Spleen (tissue), 11 donors: ENCODE results near the gene PLD5. TPM values are rescaled to one million over a fixed set of nuclear protein-coding genes. Genes with fewer than 3 reads are reported as not detected.

Source experiments
- DNase-seq: peaks from one replicate; pipeline ENCODE4 v3.0.0-alpha.2; 2020
- H3K27ac ChIP-seq, 8 donors: fragments of 200-600 bp; sonication (generic) in 7 of 8; 1 replicate in 4 of 8; 2 replicates in 4 of 8; pipeline versions ENCODE4 v1.5.0 to v1.8.0; 2016 to 2021; ENCODE audit warnings: inconsistent platforms in 4 of 8, mild to moderate bottlenecking in 4 of 8, moderate library complexity in 1 of 8
- H3K27me3 ChIP-seq, 7 donors: fragments of 200-600 bp; sonication (generic) in 6 of 7; replicated peaks in 1 of 7; 1 replicate in 4 of 7; 2 replicates in 3 of 7; pipeline versions ENCODE4 v1.5.0 to v1.8.0; 2016 to 2021; ENCODE audit warnings: inconsistent platforms in 3 of 7, mild to moderate bottlenecking in 1 of 7
- H3K36me3 ChIP-seq, 6 donors: fragments of 200-600 bp; sonication (generic) in 5 of 6; 1 replicate in 4 of 6; 2 replicates in 2 of 6; pipeline versions ENCODE4 v1.5.0 to v1.8.0; 2016 to 2021; ENCODE audit warnings: inconsistent platforms in 2 of 6
- H3K4me1 ChIP-seq, 6 donors: fragments of 200-600 bp; sonication (generic) in 5 of 6; 1 replicate in 3 of 6; 2 replicates in 3 of 6; pipeline versions ENCODE4 v1.5.0 to v1.8.0; 2016 to 2021; ENCODE audit warnings: inconsistent platforms in 3 of 6
- H3K4me3 ChIP-seq, 8 donors: fragments of 200-600 bp; sonication (generic) in 7 of 8; 1 replicate in 4 of 8; 2 replicates in 4 of 8; pipeline versions ENCODE4 v1.5.0 to v1.8.0; 2016 to 2021; ENCODE audit warnings: inconsistent platforms in 4 of 8, mild to moderate bottlenecking in 4 of 8, moderate library complexity in 2 of 8
- H3K9me3 ChIP-seq, 8 donors: fragments of 200-600 bp; sonication (generic) in 7 of 8; 1 replicate in 4 of 8; 2 replicates in 4 of 8; pipeline versions ENCODE4 v1.5.0 to v1.8.0; 2016 to 2021; ENCODE audit warnings: inconsistent platforms in 4 of 8
- POLR2A ChIP-seq, 3 donors: fragments of 450-650 bp; IDR thresholded peaks; one replicate each; pipeline ENCODE4 v1.5.1; 2017; ENCODE audit warnings: antibody characterized with exemption in 3 of 3, mild to moderate bottlenecking in 1 of 3
- POLR2AphosphoS5 ChIP-seq, 3 donors: sonication (generic); formaldehyde crosslinking; IDR thresholded peaks; one replicate each; pipeline ENCODE4 v1.5.1; 2017; ENCODE audit warnings: antibody characterized with exemption in 3 of 3
- WGBS, 5 donors: extraction: QIAGEN DNeasy Blood & Tissue Kit in 3 of 5; methylation state at CpG; one replicate each; pipeline versions ENCODE4 v1.1.5 to v1.1.7; 2013 to 2018; 5-methylcytosine and 5-hydroxymethylcytosine counted together
- intact Hi-C: fragments of 100-400 bp; cut with DNase I; formaldehyde crosslinking; loops from one replicate; pipeline ENCODE4 v1.15.0; 2023; ENCODE audit warnings: low total_unique reads
- polyA plus RNA-seq, 3 donors: library from polyadenylated mRNA; stranded (reverse); fragments of 200-250 nt; gene quantifications; one replicate each; pipeline ENCODE4 v1.2.1, GENCODE V29; 2013
- total RNA-seq, 7 donors: library from RNA; depleted of rRNA in 3 of 7; stranded (reverse); fragments of >200 nt in 3 of 7; fragmentation: NEBNext Ultra II Directional in 4 of 7; extraction: Animal tissue kit (Norgen Biotek cat#: 25700) in 4 of 7; gene quantifications; one replicate each; pipeline versions ENCODE4 v1.1.0 to v1.2.1, GENCODE V29; 2016 to 2021
- TF ChIP-seq, protein P1 (sequence below), 11 experiments: fragments of 200-600 bp in 7 of 11; fragments of 450-650 bp in 4 of 11; sonication (generic) in 4 of 11; IDR thresholded peaks in 8 of 11; conservative IDR thresholded peaks in 3 of 11; 1 replicate in 7 of 11; 2 replicates in 4 of 11; pipeline versions ENCODE4 v1.4.0 to v1.8.0; 2016 to 2021; ENCODE audit warnings: antibody characterized with exemption in 11 of 11, inconsistent platforms in 4 of 11, mild to moderate bottlenecking in 1 of 11
- donor health status: healthy with polysubstance abuse.
- donor health status: DM: no; HTN: no; CAD: no; lungs with moderate emphysema.
- donor health status: DM: no; HTN: no; CAD: no.
- donor health status: Bipolar disorder and iron deficiency.
- donor health status: healthy.
- donor health status: DM: no; HTN: no; CAD: no.
- donor health status: DM: yes; HTN: yes; CAD: no.

The PLD5 gene
- total and polyA plus RNA-seq, 10 donors: 0.17 to 1.0 (median 0.44) TPM; not detected in 1

DNA sequence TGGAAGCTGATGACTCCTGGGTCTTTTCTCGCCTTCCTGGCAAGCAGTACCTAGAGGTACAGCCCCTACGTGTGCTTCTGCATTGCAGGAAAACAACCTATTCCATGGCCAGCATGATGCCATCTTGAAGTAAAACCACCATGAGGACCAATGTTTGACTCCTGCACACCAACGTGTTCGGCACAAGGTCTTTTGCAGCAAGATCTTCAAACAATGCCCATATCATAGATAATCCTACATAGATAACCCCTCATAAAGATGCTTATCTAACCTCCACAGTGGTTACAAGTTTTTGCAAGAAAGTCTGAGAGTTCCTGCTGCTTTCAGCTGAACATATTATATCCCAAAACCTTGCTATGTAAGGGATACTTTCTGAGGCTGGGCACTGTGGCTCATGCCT is 384.5 kb downstream of the PLD5 start:
- H3K4me1 ChIP-seq: no peaks in the 10 kb centered on the region
- H3K27me3 ChIP-seq: peaks cover 0 to 11% (median 0%) of the 10 kb centered on the region in 7 donors
- H3K27ac ChIP-seq: no peak overlapping the region
- no peak for TF ChIP-seq POLR2A (IDR thresholded peaks at IDR 0.05)
- TF ChIP-seq, protein P1, sequence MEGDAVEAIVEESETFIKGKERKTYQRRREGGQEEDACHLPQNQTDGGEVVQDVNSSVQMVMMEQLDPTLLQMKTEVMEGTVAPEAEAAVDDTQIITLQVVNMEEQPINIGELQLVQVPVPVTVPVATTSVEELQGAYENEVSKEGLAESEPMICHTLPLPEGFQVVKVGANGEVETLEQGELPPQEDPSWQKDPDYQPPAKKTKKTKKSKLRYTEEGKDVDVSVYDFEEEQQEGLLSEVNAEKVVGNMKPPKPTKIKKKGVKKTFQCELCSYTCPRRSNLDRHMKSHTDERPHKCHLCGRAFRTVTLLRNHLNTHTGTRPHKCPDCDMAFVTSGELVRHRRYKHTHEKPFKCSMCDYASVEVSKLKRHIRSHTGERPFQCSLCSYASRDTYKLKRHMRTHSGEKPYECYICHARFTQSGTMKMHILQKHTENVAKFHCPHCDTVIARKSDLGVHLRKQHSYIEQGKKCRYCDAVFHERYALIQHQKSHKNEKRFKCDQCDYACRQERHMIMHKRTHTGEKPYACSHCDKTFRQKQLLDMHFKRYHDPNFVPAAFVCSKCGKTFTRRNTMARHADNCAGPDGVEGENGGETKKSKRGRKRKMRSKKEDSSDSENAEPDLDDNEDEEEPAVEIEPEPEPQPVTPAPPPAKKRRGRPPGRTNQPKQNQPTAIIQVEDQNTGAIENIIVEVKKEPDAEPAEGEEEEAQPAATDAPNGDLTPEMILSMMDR (IDR thresholded peaks at IDR 0.05 in 8 of 11, conservative IDR thresholded peaks at IDR 0.05 in 3 of 11): no peak
- no peak for TF ChIP-seq POLR2AphosphoS5 (IDR thresholded peaks at IDR 0.05)
- H3K4me3 ChIP-seq: no peak overlapping the region
- DNase-seq: no peak
- intact Hi-C loops: no loop called here
- no peaks in the 10 kb centered on the region for H3K9me3 ChIP-seq
- H3K36me3 ChIP-seq: no peaks in the 10 kb centered on the region
- WGBS, 5 donors: 47 to 85% (median 58%) methylated on average over 4 of the region's 4 CpGs

DNA sequence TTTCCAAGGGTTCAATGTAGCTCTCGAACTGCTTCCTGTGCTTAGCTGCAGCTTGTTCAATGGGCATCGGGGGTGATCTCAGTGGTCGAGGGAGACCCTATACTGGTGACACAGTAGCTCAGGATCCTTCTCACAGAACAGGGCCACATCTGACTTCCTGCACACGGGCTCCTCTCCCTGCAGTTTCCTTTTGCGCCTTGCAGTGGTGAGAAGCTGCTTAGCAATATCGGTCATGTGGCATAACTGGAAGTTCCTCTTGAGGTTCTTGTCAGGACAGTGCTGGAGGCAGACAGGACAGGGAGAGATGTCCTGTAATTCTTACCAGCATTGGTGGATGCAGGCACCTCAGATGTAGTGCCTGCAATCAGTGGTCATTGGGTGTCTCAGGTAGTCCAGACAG is 385.1 kb downstream of the PLD5 start:
- Histone ChIP-seq H3K4me1 (no peaks in the 10 kb centered on the region), H3K4me3 (no peak overlapping the region), H3K27ac (no peak overlapping the region), H3K9me3 (no peaks in the 10 kb centered on the region), H3K36me3 (no peaks in the 10 kb centered on the region), H3K27me3 (peaks cover 0 to 11% (median 0%) of the 10 kb centered on the region in 7 donors)
- TF ChIP-seq, protein P1 (IDR thresholded peaks at IDR 0.05 in 8 of 11, conservative IDR thresholded peaks at IDR 0.05 in 3 of 11): no peak
- TF ChIP-seq POLR2A (IDR thresholded peaks at IDR 0.05) (no peak), POLR2AphosphoS5 (IDR thresholded peaks at IDR 0.05) (no peak)
- 23 to 36% (median 31%) methylated on average over 6 of the region's 6 CpGs for WGBS, 5 donors
- DNase-seq: no peak
- intact Hi-C loops: no loop called here

DNA sequence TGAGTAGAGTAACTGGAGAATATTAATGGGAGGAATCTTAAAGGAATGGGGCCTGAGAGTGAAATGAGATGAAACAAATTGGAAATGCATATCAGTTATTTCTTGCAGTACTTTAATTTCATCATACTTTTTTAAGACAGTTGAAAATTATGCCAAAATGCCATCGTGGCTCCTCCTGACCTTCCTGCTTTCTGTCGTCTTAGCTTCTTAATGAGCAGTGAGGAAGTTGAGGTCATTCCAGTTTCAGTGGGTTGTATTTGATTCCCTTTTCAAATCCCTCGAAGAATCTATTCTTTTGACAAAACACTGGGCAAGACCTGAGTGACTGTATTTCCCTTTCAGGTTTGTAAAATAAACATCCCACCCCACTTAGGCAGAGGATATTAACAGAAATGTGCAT is 390.7 kb downstream of the PLD5 start:
- no peak overlapping the region for H3K27ac ChIP-seq
- no peaks in the 10 kb centered on the region for H3K27me3 ChIP-seq
- no peaks in the 10 kb centered on the region for H3K36me3 ChIP-seq
- TF ChIP-seq, protein P1 (IDR thresholded peaks at IDR 0.05 in 8 of 11, conservative IDR thresholded peaks at IDR 0.05 in 3 of 11): no peak
- no peak for TF ChIP-seq POLR2A (IDR thresholded peaks at IDR 0.05)
- TF ChIP-seq POLR2AphosphoS5 (IDR thresholded peaks at IDR 0.05): no peak
- no peaks in the 10 kb centered on the region for H3K4me1 ChIP-seq
- no peak overlapping the region for H3K4me3 ChIP-seq
- peaks cover 0 to 12% (median 2%) of the 10 kb centered on the region in 8 donors for H3K9me3 ChIP-seq
- intact Hi-C loops: no loop called here
- 11 to 21% (median 13%) methylated on average over 3 of the region's 3 CpGs for WGBS, 5 donors
- no peak for DNase-seq

DNA sequence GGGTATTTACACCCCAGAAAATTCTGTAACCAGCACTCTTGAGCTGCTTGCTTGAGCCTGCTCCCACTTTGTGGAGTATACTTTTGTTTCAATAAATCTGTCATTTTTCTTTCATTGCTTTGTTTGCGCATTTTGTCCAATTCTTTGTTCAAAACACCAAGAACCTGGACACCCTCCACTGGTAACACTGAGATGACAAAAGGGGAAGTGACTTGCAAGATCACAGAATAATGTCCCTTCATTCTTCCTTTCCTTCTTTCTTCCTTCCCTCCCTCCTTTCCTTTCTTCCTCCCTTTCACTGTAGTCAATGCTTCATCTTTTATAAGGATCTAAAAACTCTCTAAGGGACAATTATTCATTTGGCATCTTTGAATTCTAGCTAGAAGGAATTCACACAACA is 391.1 kb downstream of the PLD5 start:
- Histone ChIP-seq H3K4me1 (no peaks in the 10 kb centered on the region), H3K27ac (no peak overlapping the region), H3K36me3 (no peaks in the 10 kb centered on the region), H3K27me3 (no peaks in the 10 kb centered on the region), H3K9me3 (peaks cover 0 to 12% (median 2%) of the 10 kb centered on the region in 8 donors), H3K4me3 (no peak overlapping the region)
- DNase-seq: no peak
- TF ChIP-seq, protein P1 (IDR thresholded peaks at IDR 0.05 in 8 of 11, conservative IDR thresholded peaks at IDR 0.05 in 3 of 11): no peak
- TF ChIP-seq POLR2AphosphoS5 (IDR thresholded peaks at IDR 0.05): no peak
- 95 to 100% (median 97%) methylated on average over 1 of the region's 1 CpG for WGBS, 5 donors
- intact Hi-C loops: no loop called here
